Endothelial cell of umbilical vein (primary cell): Measurements from ENCODE around the gene RGS9. TPM values are rescaled to one million over a fixed set of nuclear protein-coding genes. Genes with fewer than 3 reads are reported as not detected.
"Not testable (repeated sequence)": the region's sequence is repeated elsewhere in the genome, so short reads cannot be mapped to it uniquely, and the experiment has no call there.

Experiments used
- BruUV-seq: library from RNA; stranded (reverse); fragments of 400-500 nt; replicated peaks from 2 replicates; lab custom pipeline; 2021; lab: Mats Ljungman, UMichigan
- CTCF ChIA-PET: fragments of 300-600, 350-600 bp; sonication (Branson Sonifier 250); formaldehyde crosslinking; loops from one replicate; lab custom pipeline; 2021; ENCODE audit warnings: antibody characterized with exemption, inconsistent platforms; lab: Charles Lee
- POLR2A ChIA-PET: fragments of 300-600, 350-600 bp; sonication (Branson Sonifier 250); formaldehyde crosslinking; loops from one replicate; lab custom pipeline; 2021; ENCODE audit warnings: antibody characterized with exemption, inconsistent platforms; lab: Charles Lee
- DNase-seq: peaks from one replicate; pipeline ENCODE4 v3.0.0-alpha.2; 2011; ENCODE audit warnings: low read depth, low spot score
- FAIRE-seq: peaks from 2 replicates; lab custom pipeline; 2011; peaks lifted over from hg19 to GRCh38; lab: Jason Lieb, UNC
- H2AFZ ChIP-seq: 2 replicates; pipeline ENCODE4 v1.6.0; 2012; ENCODE audit warnings: low read depth, low read length, control low read depth, inconsistent platforms
- H3K27ac ChIP-seq: 2 replicates; pipeline ENCODE4 v1.5.1; 2011; ENCODE audit warnings: low read depth, mild to moderate bottlenecking, control low read depth, low read length, moderate library complexity; ENCODE audit not compliant: insufficient read depth
- H3K27me3 ChIP-seq, 2 experiments: 2 replicates each; pipeline versions ENCODE4 v1.6.0 to v1.6.1; 2011; ENCODE audit warnings: low read length in 2 of 2, mixed read lengths in 1 of 2; ENCODE audit not compliant: control insufficient read depth in 2 of 2, insufficient read depth in 2 of 2
- H3K36me3 ChIP-seq, 2 experiments: 2 replicates in 1 of 2; 3 replicates in 1 of 2; pipeline ENCODE4 v1.5.1; 2011; ENCODE audit warnings: low read length in 2 of 2, mild to moderate bottlenecking in 1 of 2, moderate library complexity in 1 of 2; ENCODE audit not compliant: control insufficient read depth in 2 of 2, insufficient read depth in 2 of 2; ENCODE audit errors: extremely low read depth in 1 of 2
- H3K4me1 ChIP-seq: 3 replicates; pipeline ENCODE4 v1.5.1; 2011; ENCODE audit warnings: mild to moderate bottlenecking, low read length; ENCODE audit not compliant: control insufficient read depth, insufficient read depth; ENCODE audit errors: extremely low read depth
- H3K4me2 ChIP-seq: 2 replicates; pipeline ENCODE4 v1.6.1; 2011; ENCODE audit warnings: low read length, control low read depth, mixed read lengths; ENCODE audit not compliant: insufficient read depth
- H3K4me3 ChIP-seq, 3 experiments: fragments of 200-600 bp in 1 of 3; sonication (generic), shearing (Covaris generic) in 1 of 3; replicated peaks in 1 of 3; 2 replicates each; pipeline ENCODE4 v1.5.1; 2011 to 2016; ENCODE audit warnings: control low read depth in 3 of 3, low read length in 3 of 3, mild to moderate bottlenecking in 2 of 3, inconsistent platforms in 1 of 3, low read depth in 1 of 3, moderate library complexity in 1 of 3; ENCODE audit not compliant: insufficient read depth in 1 of 3
- H3K79me2 ChIP-seq: 2 replicates; pipeline ENCODE4 v1.6.0; 2012; ENCODE audit warnings: low read length, inconsistent platforms; ENCODE audit not compliant: control insufficient read depth, insufficient read depth
- H3K9ac ChIP-seq: replicated peaks from 2 replicates; pipeline ENCODE3; 2011; ENCODE audit warnings: low read length, control low read depth; ENCODE audit not compliant: insufficient read depth; ENCODE audit errors: extremely low read depth
- H3K9me1 ChIP-seq: replicated peaks from 3 replicates; pipeline ENCODE4 v1.6.0; 2011; ENCODE audit warnings: mild to moderate bottlenecking, low read length; ENCODE audit not compliant: control insufficient read depth, insufficient read depth; ENCODE audit errors: extremely low read depth
- H3K9me3 ChIP-seq: replicated peaks from 2 replicates; pipeline ENCODE4 v1.5.1; 2012; ENCODE audit warnings: low read length, inconsistent platforms; ENCODE audit not compliant: control insufficient read depth, insufficient read depth
- H4K20me1 ChIP-seq: replicated peaks from 2 replicates; pipeline ENCODE3; 2011; ENCODE audit warnings: mild to moderate bottlenecking, low read length; ENCODE audit not compliant: control insufficient read depth, insufficient read depth; ENCODE audit errors: extremely low read depth
- EZH2 ChIP-seq: IDR thresholded peaks from 2 replicates; pipeline ENCODE4 v1.6.1; 2012; ENCODE audit warnings: borderline replicate concordance, low read depth, mild to moderate bottlenecking, moderate library complexity, low read length, inconsistent platforms; ENCODE audit not compliant: severe bottlenecking
- FOS ChIP-seq: IDR thresholded peaks from 2 replicates; pipeline ENCODE4 v1.6.1; 2011; ENCODE audit warnings: mild to moderate bottlenecking, low read length, moderate library complexity, borderline replicate concordance; ENCODE audit not compliant: insufficient read depth
- GATA2 ChIP-seq: IDR thresholded peaks from 2 replicates; pipeline ENCODE4 v1.7.0; 2011; ENCODE audit warnings: low read depth, mild to moderate bottlenecking, moderate library complexity, mixed read lengths, low read length; ENCODE audit not compliant: insufficient read length, insufficient read depth
- JUN ChIP-seq: IDR thresholded peaks from 2 replicates; pipeline ENCODE4 v1.6.1; 2011; ENCODE audit warnings: borderline replicate concordance, low read depth; ENCODE audit not compliant: insufficient read length, insufficient read depth
- MYC ChIP-seq: IDR thresholded peaks from one replicate; pipeline ENCODE4 v1.6.1; 2011; ENCODE audit warnings: mild to moderate bottlenecking, low read depth, low read length
- POLR2A ChIP-seq: IDR thresholded peaks from 2 replicates; pipeline ENCODE4 v1.6.1; 2012; ENCODE audit warnings: low read depth, mild to moderate bottlenecking, control low read depth, low read length
- POLR2AphosphoS5 ChIP-seq: IDR thresholded peaks from 2 replicates; pipeline ENCODE4 v1.6.1; 2012; ENCODE audit warnings: low read depth, mild to moderate bottlenecking, control low read depth, low read length, moderate library complexity; ENCODE audit not compliant: insufficient read depth
- dilution Hi-C: fragments of 300-500 bp; cut with MboI; formaldehyde crosslinking; loops from one replicate; pipeline ENCODE4 v1.15.0; 2019; ENCODE audit warnings: low sequenced_read_pairs; ENCODE audit not compliant: extremely low pct_ligation_motif_present
- intact Hi-C: fragments of 100-400 bp; cut with micrococcal nuclease; formaldehyde crosslinking; loops from one replicate; pipeline ENCODE4 v1.10.0; 2022
- polyA plus RNA-seq, 4 experiments: library from polyadenylated mRNA; depleted of rRNA in 3 of 4; stranded (reverse) in 3 of 4; unstranded in 1 of 4; fragments of >200 nt; gene quantifications; 2 replicates each; pipeline versions ENCODE4 v1.2.1 to v1.2.3, GENCODE V29; 2011 to 2012; ENCODE audit warnings: missing spikeins in 1 of 4
- total RNA-seq: library from RNA; stranded (reverse); gene quantifications from 2 replicates; pipeline ENCODE4 v1.2.3, GENCODE V29; 2021
- TF ChIP-seq, protein P1 (sequence below): IDR thresholded peaks from 2 replicates; pipeline ENCODE4 v1.6.1; 2011; ENCODE audit not compliant: insufficient read depth, insufficient read length
- TF ChIP-seq, protein P2 (sequence below), 2 donors: IDR thresholded peaks; 1 replicate in 1 of 2; 2 replicates in 1 of 2; pipeline ENCODE4 v1.5.1; 2011; ENCODE audit warnings: low read length in 2 of 2, mild to moderate bottlenecking in 2 of 2, moderate library complexity in 2 of 2, control low read depth in 1 of 2, inconsistent platforms in 1 of 2, low read depth in 1 of 2; ENCODE audit not compliant: insufficient read depth in 1 of 2; ENCODE audit errors: extremely low read depth in 1 of 2

Gene RGS9
- total and polyA plus RNA-seq, 2 donors (not counting 3 experiments of a cell fraction or from before 2014, with no cell fraction given): 0.61 to 1.4 TPM

DNA sequence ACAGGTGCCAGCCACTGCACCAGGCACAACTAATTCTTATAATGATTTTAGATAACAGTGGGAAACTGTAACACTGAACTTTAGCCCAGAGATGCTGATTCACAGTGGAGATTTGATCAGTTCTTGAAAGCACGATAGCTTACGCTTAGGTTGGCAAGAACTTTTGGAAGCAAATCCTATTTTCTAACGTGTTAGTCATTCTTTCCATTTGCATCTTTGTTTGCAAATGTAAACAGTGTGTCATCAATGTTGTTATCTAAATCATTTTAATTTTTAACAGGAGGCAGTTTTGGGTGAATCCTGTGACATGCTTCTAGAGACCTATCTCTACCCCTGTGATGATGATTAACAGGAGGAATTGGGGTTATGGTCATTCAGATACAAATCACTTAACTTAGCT lies 44.9 kb upstream of the RGS9 start:
- H3K27me3 ChIP-seq: peaks cover 41 to 44% of the 10 kb centered on the region in 2 experiments
- no peaks in the 10 kb centered on the region for H4K20me1 ChIP-seq
- no peak overlapping the region for H3K4me3 ChIP-seq
- no peak overlapping the region for H3K9ac ChIP-seq
- intact Hi-C loops: no loop called here
- H3K79me2 ChIP-seq: no peaks in the 10 kb centered on the region
- no peaks in the 10 kb centered on the region for H3K36me3 ChIP-seq
- ChIA-PET CTCF (interaction anchor here (1.3 kb wide), 1 partner anchor 8 kb away, joined by 7 read pairs; no protein-coding TSS in a partner anchor), POLR2A (no interaction called here)
- no peak overlapping the region for H3K4me2 ChIP-seq
- H2AFZ ChIP-seq: no peak overlapping the region
- dilution Hi-C loops: no loop called here
- H3K27ac ChIP-seq: no peak overlapping the region
- no peaks in the 10 kb centered on the region for H3K4me1 ChIP-seq
- H3K9me3 ChIP-seq: no peaks in the 10 kb centered on the region
- BruUV-seq: no TSS peak
- DNase-seq (no peak), FAIRE-seq (no peak)
- no peaks in the 10 kb centered on the region for H3K9me1 ChIP-seq
- TF ChIP-seq GATA2: no peak
- TF ChIP-seq FOS: no peak
- no peak for TF ChIP-seq JUN
- TF ChIP-seq, protein P1, sequence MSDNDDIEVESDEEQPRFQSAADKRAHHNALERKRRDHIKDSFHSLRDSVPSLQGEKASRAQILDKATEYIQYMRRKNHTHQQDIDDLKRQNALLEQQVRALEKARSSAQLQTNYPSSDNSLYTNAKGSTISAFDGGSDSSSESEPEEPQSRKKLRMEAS: no peak
- no peak for TF ChIP-seq EZH2
- TF ChIP-seq POLR2A: no peak
- TF ChIP-seq, protein P2, sequence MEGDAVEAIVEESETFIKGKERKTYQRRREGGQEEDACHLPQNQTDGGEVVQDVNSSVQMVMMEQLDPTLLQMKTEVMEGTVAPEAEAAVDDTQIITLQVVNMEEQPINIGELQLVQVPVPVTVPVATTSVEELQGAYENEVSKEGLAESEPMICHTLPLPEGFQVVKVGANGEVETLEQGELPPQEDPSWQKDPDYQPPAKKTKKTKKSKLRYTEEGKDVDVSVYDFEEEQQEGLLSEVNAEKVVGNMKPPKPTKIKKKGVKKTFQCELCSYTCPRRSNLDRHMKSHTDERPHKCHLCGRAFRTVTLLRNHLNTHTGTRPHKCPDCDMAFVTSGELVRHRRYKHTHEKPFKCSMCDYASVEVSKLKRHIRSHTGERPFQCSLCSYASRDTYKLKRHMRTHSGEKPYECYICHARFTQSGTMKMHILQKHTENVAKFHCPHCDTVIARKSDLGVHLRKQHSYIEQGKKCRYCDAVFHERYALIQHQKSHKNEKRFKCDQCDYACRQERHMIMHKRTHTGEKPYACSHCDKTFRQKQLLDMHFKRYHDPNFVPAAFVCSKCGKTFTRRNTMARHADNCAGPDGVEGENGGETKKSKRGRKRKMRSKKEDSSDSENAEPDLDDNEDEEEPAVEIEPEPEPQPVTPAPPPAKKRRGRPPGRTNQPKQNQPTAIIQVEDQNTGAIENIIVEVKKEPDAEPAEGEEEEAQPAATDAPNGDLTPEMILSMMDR (IDR thresholded peaks at IDR 0.05; ENCODE audit: extremely low read depth in 1 of 2, insufficient read depth in 1 of 2, low read depth in 1 of 2, low read length in 2 of 2): no peak
- TF ChIP-seq MYC: no peak
- TF ChIP-seq POLR2AphosphoS5: no peak

DNA sequence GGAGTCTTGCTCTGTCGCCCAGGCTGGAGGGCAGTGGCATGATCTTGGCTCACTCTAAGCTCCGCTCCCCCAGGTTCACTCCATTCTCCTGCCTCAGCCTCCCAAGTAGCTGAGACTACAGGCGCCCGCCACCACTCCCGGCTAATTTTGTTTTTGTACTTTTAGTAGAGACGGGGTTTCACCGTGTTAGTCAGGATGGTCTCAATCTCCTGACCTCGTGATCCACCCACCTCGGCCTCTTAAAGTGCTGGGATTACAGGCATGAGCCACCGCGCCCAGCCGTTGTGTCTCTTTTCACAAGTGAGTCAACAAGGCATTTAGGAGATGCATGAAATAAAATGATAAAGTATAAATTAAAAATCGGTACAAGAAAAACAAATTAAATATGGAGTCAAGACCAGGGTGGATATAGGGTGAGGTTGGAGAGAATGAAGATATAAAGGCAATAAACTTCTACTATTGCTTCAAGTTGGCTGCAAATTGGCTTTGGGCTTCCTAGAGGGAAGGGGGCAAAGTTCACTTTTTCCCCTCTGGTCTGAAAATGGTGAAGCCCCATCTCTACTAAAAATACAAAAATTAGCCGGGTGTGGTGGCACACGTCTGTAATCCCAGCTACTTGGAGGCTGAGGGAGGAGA lies 44.3 kb upstream of the RGS9 start:
- H4K20me1 ChIP-seq, DNase-seq, H3K9ac ChIP-seq, H3K4me3 ChIP-seq, FAIRE-seq, H3K79me2 ChIP-seq, intact Hi-C loops, H3K9me3 ChIP-seq, H3K9me1 ChIP-seq, BruUV-seq, dilution Hi-C loops, H3K4me2 ChIP-seq, H2AFZ ChIP-seq, H3K27ac ChIP-seq, H3K36me3 ChIP-seq, H3K4me1 ChIP-seq: not testable (repeated sequence)
- peaks cover 39 to 41% of the 10 kb centered on the region in 2 experiments for H3K27me3 ChIP-seq
- ChIA-PET POLR2A (interaction anchor here (0.6 kb wide), 1 partner anchor 10 kb away, joined by 5 read pairs; no protein-coding TSS in a partner anchor), CTCF (interaction anchor here (1.3 kb wide), 1 partner anchor 8 kb away, joined by 7 read pairs; no protein-coding TSS in a partner anchor)
